Subcutaneous abdominal adipose tissue (tissue), 5 donors: ENCODE results near the gene LGR5.

Experiments used
- H3K27ac ChIP-seq: one replicate; pipeline ENCODE4 v1.7.0; 2013; ENCODE audit warnings: low read depth, mild to moderate bottlenecking, inconsistent platforms, low read length, moderate library complexity
- H3K27me3 ChIP-seq, 5 donors: one replicate each; pipeline ENCODE4 v1.7.0; 2013; ENCODE audit warnings: low read length in 5 of 5, inconsistent platforms in 1 of 5; ENCODE audit not compliant: control insufficient read depth in 5 of 5, insufficient read depth in 4 of 5
- H3K36me3 ChIP-seq, 5 donors: one replicate each; pipeline ENCODE4 v1.7.0; 2013; ENCODE audit warnings: low read length in 5 of 5; ENCODE audit not compliant: control insufficient read depth in 5 of 5, insufficient read depth in 5 of 5
- H3K4me1 ChIP-seq, 5 donors: one replicate each; pipeline ENCODE4 v1.7.0; 2013; ENCODE audit warnings: low read length in 5 of 5, mild to moderate bottlenecking in 3 of 5, moderate library complexity in 1 of 5; ENCODE audit not compliant: control insufficient read depth in 5 of 5, insufficient read depth in 5 of 5
- H3K4me3 ChIP-seq, 5 donors: one replicate each; pipeline ENCODE4 v1.7.0; 2013; ENCODE audit warnings: low read length in 5 of 5, low read depth in 1 of 5
- H3K9ac ChIP-seq, 5 donors: one replicate each; pipeline ENCODE4 v1.7.0; 2013; ENCODE audit warnings: low read length in 5 of 5, mild to moderate bottlenecking in 4 of 5, moderate library complexity in 3 of 5
- H3K9me3 ChIP-seq, 5 donors: one replicate each; pipeline ENCODE4 v1.7.0; 2013; ENCODE audit warnings: low read length in 5 of 5; ENCODE audit not compliant: control insufficient read depth in 5 of 5
- donor health status: healthy.
- donor health status: healthy.
- donor health status: healthy.
- donor health status: healthy.
- donor health status: healthy.

The LGR5 gene

GRCh38 chr12:71415336-71416231, 24.0 kb upstream of the LGR5 start:
- no peaks in the 10 kb centered on the region for H3K27me3 ChIP-seq
- H3K27ac ChIP-seq, result no peak overlapping the region
- H3K36me3 ChIP-seq, result no peaks in the 10 kb centered on the region
- peaks cover 0 to 3% (median 0%) of the 10 kb centered on the region in 5 donors for H3K9me3 ChIP-seq
- H3K9ac ChIP-seq, result no peak overlapping the region
- no peaks in the 10 kb centered on the region for H3K4me1 ChIP-seq
- no peak overlapping the region for H3K4me3 ChIP-seq

- Histone ChIP-seq H3K27me3 (no peaks in the 10 kb centered on the region), H3K4me3 (no peak overlapping the region), H3K27ac (no peak overlapping the region), H3K9ac (no peak overlapping the region), H3K36me3 (no peaks in the 10 kb centered on the region), H3K9me3 (peaks cover 0 to 2% (median 0%) of the 10 kb centered on the region in 5 donors), H3K4me1 (no peaks in the 10 kb centered on the region)
These were observed 22.4 kb upstream of the LGR5 start for GRCh38 chr12:71417181-71417580.

GRCh38 chr12:71420775-71421406, 18.7 kb upstream of the LGR5 start:
- no peaks in the 10 kb centered on the region for H3K27me3 ChIP-seq
- no peaks in the 10 kb centered on the region for H3K36me3 ChIP-seq
- H3K9ac ChIP-seq, result no peak overlapping the region
- H3K27ac ChIP-seq, result no peak overlapping the region
- H3K4me3 ChIP-seq, result no peak overlapping the region
- H3K4me1 ChIP-seq, result no peaks in the 10 kb centered on the region
- H3K9me3 ChIP-seq, result no peaks in the 10 kb centered on the region

GRCh38 chr12:71425568-71426299, 13.9 kb upstream of the LGR5 start:
- no peaks in the 10 kb centered on the region for H3K9me3 ChIP-seq
- peaks cover 0 to 2% (median 0%) of the 10 kb centered on the region in 5 donors for H3K4me1 ChIP-seq
- H3K9ac ChIP-seq, result no peak overlapping the region
- no peaks in the 10 kb centered on the region for H3K36me3 ChIP-seq
- no peak overlapping the region for H3K4me3 ChIP-seq
- no peak overlapping the region for H3K27ac ChIP-seq
- no peaks in the 10 kb centered on the region for H3K27me3 ChIP-seq

GRCh38 chr12:71426300-71427047, 13.1 kb upstream of the LGR5 start:
- Histone ChIP-seq H3K4me3 (no peak overlapping the region), H3K27me3 (no peaks in the 10 kb centered on the region), H3K36me3 (no peaks in the 10 kb centered on the region), H3K27ac (no peak overlapping the region), H3K9me3 (no peaks in the 10 kb centered on the region), H3K4me1 (peaks cover 0 to 2% (median 0%) of the 10 kb centered on the region in 5 donors), H3K9ac (no peak overlapping the region)

GRCh38 chr12:71430756-71431155, 8.8 kb upstream of the LGR5 start:
- no peak overlapping the region for H3K27ac ChIP-seq
- H3K4me3 ChIP-seq, result no peak overlapping the region
- H3K4me1 ChIP-seq, result peaks cover 0 to 2% (median 0%) of the 10 kb centered on the region in 5 donors
- peaks cover 0 to 3% (median 2%) of the 10 kb centered on the region in 5 donors for H3K9me3 ChIP-seq
- H3K9ac ChIP-seq, result no peak overlapping the region
- no peaks in the 10 kb centered on the region for H3K36me3 ChIP-seq
- H3K27me3 ChIP-seq, result no peaks in the 10 kb centered on the region

- H3K9ac ChIP-seq, result no peak overlapping the region
- H3K9me3 ChIP-seq, result peaks cover 2 to 10% (median 9%) of the 10 kb centered on the region in 5 donors
- H3K36me3 ChIP-seq, result no peaks in the 10 kb centered on the region
- H3K4me3 ChIP-seq, result no peak overlapping the region
- H3K27ac ChIP-seq, result no peak overlapping the region
- no peaks in the 10 kb centered on the region for H3K4me1 ChIP-seq
- no peaks in the 10 kb centered on the region for H3K27me3 ChIP-seq
These were observed 7.6 kb upstream of the LGR5 start for GRCh38 chr12:71431991-71432390.

GRCh38 chr12:71432936-71433335, 6.7 kb upstream of the LGR5 start:
- H3K9me3 ChIP-seq, result peaks cover 2 to 11% (median 10%) of the 10 kb centered on the region in 5 donors
- H3K27me3 ChIP-seq, result no peaks in the 10 kb centered on the region
- H3K4me3 ChIP-seq, result no peak overlapping the region
- H3K9ac ChIP-seq, result no peak overlapping the region
- H3K27ac ChIP-seq, result no peak overlapping the region
- no peaks in the 10 kb centered on the region for H3K4me1 ChIP-seq
- H3K36me3 ChIP-seq, result no peaks in the 10 kb centered on the region

GRCh38 chr12:71436696-71437095, 2.9 kb upstream of the LGR5 start:
- Histone ChIP-seq H3K36me3 (no peaks in the 10 kb centered on the region), H3K4me1 (peaks cover 2 to 20% (median 17%) of the 10 kb centered on the region in 5 donors), H3K27me3 (peaks cover 17 to 34% (median 22%) of the 10 kb centered on the region in 5 donors), H3K9ac (no peak overlapping the region), H3K27ac (no peak overlapping the region), H3K9me3 (peaks cover 2 to 11% (median 10%) of the 10 kb centered on the region in 5 donors), H3K4me3 (no peak overlapping the region)
